HEK293T (cell line): ENCODE measurements around the gene SP100.

Experiments
- BHLHE40 ChIP-seq: fragments of 450-650 bp; IDR thresholded peaks from 2 replicates; pipeline ENCODE4 v1.6.1; 2016; ENCODE audit warnings: mild to moderate bottlenecking, moderate library complexity, borderline replicate concordance
- CTBP1 ChIP-seq: fragments of 450-650 bp; IDR thresholded peaks from 2 replicates; pipeline ENCODE4 v1.6.1; 2016; ENCODE audit warnings: borderline replicate concordance
- ELF4 ChIP-seq: fragments of 450-650 bp; IDR thresholded peaks from 2 replicates; pipeline ENCODE4 v1.6.1; 2017; ENCODE audit warnings: antibody characterized with exemption
- FOXA1 ChIP-seq: fragments of 450-650 bp; IDR thresholded peaks from 2 replicates; pipeline ENCODE4 v1.6.1; 2016; ENCODE audit warnings: mild to moderate bottlenecking
- FOXM1 ChIP-seq: fragments of 450-650 bp; IDR thresholded peaks from 2 replicates; pipeline ENCODE4 v1.6.1; 2017; ENCODE audit warnings: mild to moderate bottlenecking, borderline replicate concordance
- L3MBTL2 ChIP-seq: fragments of 450-650 bp; conservative IDR thresholded peaks from 2 replicates; pipeline ENCODE4 v1.6.1; 2016; ENCODE audit warnings: mild to moderate bottlenecking
- LEF1 ChIP-seq: fragments of 450-650 bp; IDR thresholded peaks from 2 replicates; pipeline ENCODE4 v1.6.1; 2017; ENCODE audit warnings: mild to moderate bottlenecking, borderline replicate concordance
- NFRKB ChIP-seq: fragments of 450-650 bp; IDR thresholded peaks from 2 replicates; pipeline ENCODE4 v1.6.1; 2016; ENCODE audit warnings: mild to moderate bottlenecking, moderate library complexity
- SP1 ChIP-seq: fragments of 450-650 bp; IDR thresholded peaks from 2 replicates; pipeline ENCODE4 v1.6.1; 2017
- SUZ12 ChIP-seq: fragments of 450-650 bp; IDR thresholded peaks from 2 replicates; pipeline ENCODE4 v1.6.1; 2016; ENCODE audit warnings: mild to moderate bottlenecking
- ZNF384 ChIP-seq: fragments of 450-650 bp; IDR thresholded peaks from 2 replicates; pipeline ENCODE4 v1.6.1; 2016

GRCh38 chr2:230520061-230520874 lies 104.3 kb downstream of the SP100 start:
- TF ChIP-seq CTBP1 (no peak), L3MBTL2 (no peak), SUZ12 (no peak), FOXM1 (no peak), BHLHE40 (no peak), SP1 (no peak), NFRKB (no peak), LEF1 (no peak), ZNF384 (no peak), ELF4 (no peak), FOXA1 (no peak)
